HG03342 (cell line): ENCODE results near the gene NBPF26.
"Not testable (repeated sequence)": the region's sequence is repeated elsewhere in the genome, so short reads cannot be mapped to it uniquely, and the experiment has no call there.

Source experiments
- ATAC-seq: cut with Tn5 transposase; IDR thresholded peaks from one replicate; pipeline ENCODE4 v1.9.1; 2021; ENCODE audit warnings: mild to moderate bottlenecking, moderate library complexity; ENCODE audit not compliant: unreplicated experiment

Gene NBPF26

DNA sequence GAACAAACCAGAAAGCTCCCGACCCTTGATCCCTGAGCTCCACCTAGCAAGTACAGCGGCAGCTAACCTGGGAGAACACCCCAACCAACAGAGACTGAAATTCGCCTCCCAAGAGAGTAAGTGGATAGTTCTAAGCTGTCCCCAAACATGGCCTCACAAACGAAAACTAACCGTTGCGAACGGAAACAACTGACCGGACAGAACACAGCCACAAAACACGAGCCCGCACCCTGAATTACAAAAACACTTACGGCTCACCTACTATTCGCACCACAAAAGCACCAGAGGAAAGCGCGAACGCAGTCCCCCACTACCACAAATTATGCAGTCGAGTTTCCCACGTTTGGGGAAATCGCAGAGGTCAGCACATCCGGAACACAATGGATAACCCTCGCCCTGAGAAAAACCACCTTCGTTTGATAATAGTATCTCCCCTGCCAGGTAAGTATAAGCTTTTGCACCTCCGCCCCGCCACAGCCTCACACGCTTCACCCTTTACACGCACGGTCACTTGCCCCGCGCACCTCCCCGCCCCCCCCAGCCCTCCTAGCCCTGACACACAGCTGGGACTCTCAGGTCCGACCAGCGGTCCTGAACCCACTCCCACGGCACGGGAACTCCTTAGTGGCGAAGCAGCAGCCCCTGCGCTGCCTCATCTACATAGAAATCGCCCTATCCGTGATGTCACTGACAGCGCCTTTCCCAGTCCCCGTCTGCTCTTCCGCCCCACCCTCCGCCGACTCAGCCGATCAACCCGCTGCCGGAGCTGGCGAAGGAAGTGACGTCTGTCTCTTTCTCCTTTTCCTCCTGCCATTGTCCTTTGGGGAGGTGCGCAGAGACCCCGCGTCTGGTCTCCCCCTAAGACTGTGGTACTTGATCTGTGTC, 127.0 kb downstream of the NBPF26 start:
- ATAC-seq: peak; percentile 67

DNA sequence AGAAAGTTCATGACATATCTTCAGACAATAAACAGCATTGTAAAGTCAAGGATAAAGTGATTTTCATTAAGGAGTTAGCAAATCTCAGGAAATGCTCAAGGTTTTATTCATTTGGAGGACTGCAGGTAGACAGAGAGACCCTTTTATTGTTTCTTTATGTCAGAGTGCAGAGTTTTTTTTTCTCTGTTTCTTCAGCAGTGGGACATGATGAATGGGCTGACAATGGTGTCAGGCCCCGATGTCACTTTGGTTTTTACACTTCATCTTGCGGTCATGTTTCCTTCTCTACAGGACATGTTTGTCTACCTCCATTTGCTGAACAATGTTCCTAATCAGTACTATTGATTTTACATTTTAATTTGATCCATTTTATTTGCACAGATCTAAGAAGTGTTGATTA, 134.4 kb downstream of the NBPF26 start:
- ATAC-seq: not testable (repeated sequence)

DNA sequence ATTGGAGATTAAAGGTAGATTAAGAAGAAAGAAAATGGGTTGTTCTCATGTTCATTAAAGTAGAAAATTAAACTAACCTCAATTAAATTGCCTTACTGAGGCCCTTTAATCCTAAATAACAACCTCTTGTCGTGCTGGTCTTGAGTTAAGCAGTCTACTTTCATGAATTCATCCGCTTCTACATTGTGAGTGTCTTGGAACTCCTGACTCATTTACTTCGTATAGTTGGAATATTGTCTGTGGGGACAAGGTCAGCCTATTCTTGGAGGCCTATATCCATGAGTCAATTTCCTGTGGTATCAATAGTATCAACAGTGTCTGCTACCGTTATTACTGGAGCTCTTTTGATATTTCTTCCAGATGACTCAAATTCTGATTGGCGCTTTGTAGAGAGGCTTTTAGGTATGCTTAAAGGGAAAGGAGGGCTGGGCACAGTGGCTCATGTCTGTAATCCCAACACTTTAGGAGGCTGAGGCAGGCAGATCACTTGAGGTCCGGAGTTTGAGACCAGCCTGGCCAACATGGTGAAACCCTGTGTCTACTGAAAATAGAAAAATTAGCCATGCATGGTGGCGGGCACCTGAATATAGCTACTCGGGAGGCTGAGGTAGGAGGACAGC, 136.0 kb downstream of the NBPF26 start:
- ATAC-seq: not testable (repeated sequence)

DNA sequence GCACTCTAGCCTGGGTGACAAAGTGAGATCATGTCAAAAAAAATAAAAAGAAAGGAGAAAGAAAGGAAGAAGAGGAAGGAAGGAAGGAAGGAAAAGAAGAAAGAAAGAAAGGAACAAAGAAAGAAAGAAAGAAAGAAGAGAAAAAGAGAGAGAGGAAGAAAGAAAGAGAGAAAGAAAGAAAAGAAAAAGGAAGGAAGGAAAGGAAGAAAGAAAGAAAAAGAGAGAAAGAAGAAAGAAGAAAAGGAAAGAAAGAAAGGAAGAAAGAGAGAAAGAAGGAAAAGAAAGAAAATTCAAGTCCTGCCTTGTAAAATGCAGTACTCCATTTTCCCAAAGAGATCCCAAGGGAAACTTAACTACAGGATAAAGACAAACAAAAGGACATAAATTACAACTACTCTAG, 154.5 kb downstream of the NBPF26 start:
- ATAC-seq: not testable (repeated sequence)

DNA sequence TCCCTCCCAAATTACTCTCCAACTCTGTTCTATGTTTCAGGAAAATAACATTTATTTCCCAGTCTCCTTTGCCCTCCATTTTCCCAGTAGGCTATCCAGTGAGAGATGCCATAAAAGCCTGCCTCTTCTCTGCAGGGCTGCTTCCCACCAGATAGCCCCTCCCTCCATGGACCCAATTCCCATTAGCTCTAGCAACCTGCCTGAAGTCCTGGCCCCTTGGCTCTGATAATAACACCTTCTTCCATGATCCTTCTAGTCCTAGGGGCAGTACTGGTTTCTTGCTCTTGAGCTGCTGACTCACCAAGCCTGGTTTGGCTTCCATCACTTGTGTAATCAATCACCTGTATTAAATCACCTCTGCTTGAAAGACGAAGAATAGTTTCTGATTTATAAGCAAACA, 156.3 kb downstream of the NBPF26 start:
- ATAC-seq: not testable (repeated sequence)

DNA sequence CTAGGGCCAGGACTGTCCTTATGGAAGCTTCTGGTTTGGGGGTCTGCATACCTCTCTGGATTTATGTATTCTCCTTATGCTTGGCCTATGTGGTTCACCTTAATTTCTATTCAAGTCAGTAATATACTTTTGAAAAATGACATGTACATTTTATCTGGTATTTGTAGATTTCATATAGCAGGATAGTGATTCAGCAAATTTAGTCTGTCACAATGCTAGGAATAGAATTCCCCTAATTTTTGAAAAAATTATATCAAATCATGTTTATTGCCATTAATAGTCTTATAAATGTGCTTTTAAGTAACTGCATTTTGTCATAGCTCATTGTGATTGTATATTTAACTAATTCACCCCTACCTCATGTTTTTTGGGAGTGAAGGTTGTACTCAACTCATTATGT, 158.2 kb downstream of the NBPF26 start:
- not testable (repeated sequence) for ATAC-seq
